ENCODE results near the gene KIAA0513.

KIAA0513 gene

GRCh38 chr16:85027349-85027957 is at the start of gene KIAA0513:
KIAA0513 (plus strand) TSS chr16:85027795; CDS start chr16:85067072, 39,277 bp downstream.
- peak; percentile 97 for DNase-seq

DNA sequence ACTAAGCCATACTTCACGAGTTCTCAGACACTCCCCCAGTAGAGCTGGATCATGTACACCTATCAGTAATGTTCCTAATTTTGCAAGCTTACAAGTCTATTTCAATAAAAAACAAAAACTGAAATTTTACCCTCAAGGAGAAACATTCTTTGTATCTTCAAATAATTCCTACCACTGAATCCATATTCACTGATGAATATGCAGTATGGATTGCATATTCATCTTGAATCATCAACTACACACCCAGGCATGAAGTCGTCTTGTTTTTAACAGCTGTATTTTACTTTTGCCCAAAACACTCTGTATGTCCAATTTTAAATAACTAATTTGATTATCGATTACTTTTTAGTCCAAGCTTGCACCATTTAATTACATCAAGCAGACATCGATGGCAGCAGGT is 48.1 kb upstream of the KIAA0513 start:
- DNase-seq, result no peak

GRCh38 chr16:84982434-84982833 is 45.2 kb upstream of the KIAA0513 start:
- DNase-seq, result peak; percentile 28

DNA sequence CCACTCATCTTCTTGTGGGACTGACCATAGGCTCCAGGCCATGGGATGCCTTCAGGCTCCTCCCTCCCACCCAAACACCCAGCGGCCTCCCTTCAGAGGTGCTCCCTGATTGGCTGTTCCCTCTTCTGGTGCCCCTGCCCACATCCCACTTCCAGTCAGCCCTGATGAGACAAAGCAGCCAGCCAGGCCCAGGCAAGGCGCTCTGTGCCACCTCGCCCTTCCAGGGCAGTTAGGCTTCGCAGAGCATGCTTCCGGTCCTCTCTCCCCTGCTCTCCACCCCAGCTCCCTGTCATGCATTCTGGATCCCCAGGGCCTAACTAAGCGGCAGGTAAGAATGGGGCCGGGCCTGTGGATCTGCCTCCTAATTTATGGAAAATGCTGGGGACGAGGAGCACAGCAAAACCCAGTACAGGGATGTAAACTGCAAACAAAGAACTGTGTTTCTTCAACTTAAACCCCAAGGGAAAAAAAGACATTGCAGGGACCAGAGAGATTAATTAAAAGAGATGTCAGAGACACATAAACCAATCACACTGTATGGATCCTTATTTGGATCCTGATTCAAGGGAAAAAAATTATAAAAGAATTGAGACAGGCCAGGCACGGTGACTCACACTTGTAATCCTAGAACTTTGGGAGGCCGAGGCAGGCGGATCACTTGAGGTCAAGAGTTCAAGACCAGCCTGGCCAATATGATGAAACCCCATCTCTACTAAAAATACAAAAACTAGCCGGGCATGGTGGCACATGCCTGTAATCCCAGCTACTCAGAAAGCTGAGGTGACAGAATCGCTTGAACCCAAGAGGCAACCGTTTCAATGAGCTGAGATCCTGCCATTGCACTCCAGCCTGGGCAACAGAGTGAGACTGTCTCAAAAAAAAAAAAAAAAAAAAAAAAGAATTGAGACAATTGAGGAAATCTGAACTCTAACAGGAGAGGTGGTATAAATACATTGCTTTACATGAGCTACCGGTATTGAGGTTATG is 42.2 kb upstream of the KIAA0513 start:
- DNase-seq, result no peak

DNA sequence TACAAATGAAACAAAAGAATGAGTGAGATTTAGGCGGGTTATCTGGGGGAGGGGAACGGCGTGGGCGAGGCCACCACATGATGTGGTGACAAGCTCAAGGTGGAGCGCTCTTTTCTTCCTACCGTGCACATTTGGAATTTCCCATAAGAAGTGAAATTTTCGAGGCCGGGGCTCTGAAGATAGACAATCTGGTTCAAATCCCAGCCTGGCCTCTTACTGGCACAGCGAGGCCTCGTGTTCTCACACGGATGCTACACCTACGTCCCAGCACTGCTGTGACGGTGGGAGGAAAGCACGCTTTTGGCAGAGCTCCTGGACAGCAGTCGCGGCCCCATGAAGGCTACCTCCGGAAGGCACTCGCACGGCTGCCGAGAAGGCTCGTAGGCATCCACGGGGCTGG is 41.5 kb upstream of the KIAA0513 start:
- no peak for DNase-seq

DNA sequence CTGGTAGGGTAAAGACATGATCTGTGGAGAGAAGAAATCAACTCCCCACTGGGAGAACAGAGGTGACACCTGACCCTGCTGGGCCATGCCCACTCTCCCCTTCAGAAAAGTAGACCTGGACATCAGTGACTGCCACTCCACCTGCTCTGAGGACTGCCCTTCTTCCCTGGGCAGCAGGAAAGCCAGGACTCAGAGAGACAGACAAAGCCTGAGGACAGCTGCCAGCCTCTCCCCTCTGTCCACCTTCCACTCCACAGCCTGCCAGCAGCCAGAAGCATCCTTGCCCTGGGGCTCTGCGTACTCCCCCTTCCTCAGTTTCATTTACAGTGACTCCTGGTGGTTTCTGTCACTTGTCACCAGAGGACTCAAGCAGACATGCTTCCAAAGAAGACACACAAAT is 40.7 kb upstream of the KIAA0513 start:
- DNase-seq, result no peak

- no peak for DNase-seq
Observed at GRCh38 chr16:84988328-84989080, 39.1 kb upstream of the KIAA0513 start.

GRCh38 chr16:84989749-84990620 is 37.6 kb upstream of the KIAA0513 start:
- DNase-seq, result no peak

DNA sequence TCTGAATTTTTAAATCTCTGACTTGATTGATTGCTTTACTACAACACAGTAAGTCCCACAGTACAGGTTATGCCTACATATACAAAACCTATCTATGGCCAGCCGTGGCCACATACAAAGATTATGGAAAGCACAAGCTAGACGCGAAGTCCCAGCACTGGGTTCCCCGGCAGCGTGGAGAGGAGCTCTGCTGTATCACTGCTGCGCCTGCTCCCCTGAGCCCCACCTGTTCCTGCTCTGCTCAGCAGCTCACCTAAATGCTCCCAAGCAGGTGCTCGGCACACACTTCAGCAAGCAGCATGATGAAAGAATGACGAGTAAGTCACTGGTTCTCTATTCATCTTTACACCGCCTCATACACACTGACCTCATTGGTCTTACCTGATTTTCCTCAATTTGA is 36.8 kb upstream of the KIAA0513 start:
- no peak for DNase-seq

GRCh38 chr16:84992717-84993075 is 34.9 kb upstream of the KIAA0513 start:
- no peak for DNase-seq

GRCh38 chr16:84993926-84994325 is 33.7 kb upstream of the KIAA0513 start:
- no peak for DNase-seq

- DNase-seq, result peak; percentile 31
Observed at GRCh38 chr16:84995663-84996062, 31.9 kb upstream of the KIAA0513 start.

GRCh38 chr16:84996365-84996764 is 31.2 kb upstream of the KIAA0513 start:
- no peak for DNase-seq

- DNase-seq, result no peak
Observed at GRCh38 chr16:84999200-84999599, 28.4 kb upstream of the KIAA0513 start.

- DNase-seq, result no peak
Observed at GRCh38 chr16:84999857-85000480, 27.6 kb upstream of the KIAA0513 start.

DNA sequence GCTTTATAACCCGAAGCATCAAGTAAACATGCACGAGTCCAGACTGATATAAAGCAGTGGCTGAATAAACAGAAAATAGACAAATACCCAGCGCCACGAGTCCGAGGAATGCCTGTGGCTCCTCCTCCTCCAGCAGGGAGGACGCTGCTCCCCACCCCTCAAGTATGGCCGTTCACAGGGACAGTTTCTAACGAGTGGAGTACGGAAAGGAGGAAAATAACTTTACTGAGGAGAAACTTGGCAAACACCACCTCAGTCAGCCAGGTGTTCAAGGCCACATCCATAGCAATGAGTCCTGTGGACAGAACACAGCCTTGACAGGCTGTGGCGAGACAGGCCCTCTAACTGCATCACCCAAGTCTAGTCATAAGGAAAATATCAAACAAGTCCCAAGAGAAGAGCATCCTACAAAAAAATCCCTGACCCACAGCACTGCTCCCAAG is 25.5 kb upstream of the KIAA0513 start:
- no peak for DNase-seq

DNA sequence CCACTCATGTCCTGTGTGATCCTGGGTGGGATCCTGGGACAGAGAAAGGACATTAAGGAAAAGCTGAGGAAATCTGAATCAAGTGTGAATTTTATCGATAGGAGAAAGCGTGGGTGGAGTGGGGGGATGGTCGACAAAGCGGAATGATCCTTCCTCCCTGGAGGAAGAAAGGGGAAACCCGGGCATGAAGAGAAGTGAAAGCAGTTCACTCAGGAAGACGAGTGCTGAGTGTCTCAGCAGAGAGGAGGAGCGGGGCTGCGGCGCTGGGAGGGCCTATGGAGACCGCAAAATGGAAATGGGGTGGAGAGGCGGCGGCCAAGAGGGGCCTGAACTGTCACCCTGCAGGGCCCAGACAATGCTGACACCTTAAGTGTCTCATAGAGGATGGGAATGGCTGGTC is 25.0 kb upstream of the KIAA0513 start:
- no peak for DNase-seq

DNA sequence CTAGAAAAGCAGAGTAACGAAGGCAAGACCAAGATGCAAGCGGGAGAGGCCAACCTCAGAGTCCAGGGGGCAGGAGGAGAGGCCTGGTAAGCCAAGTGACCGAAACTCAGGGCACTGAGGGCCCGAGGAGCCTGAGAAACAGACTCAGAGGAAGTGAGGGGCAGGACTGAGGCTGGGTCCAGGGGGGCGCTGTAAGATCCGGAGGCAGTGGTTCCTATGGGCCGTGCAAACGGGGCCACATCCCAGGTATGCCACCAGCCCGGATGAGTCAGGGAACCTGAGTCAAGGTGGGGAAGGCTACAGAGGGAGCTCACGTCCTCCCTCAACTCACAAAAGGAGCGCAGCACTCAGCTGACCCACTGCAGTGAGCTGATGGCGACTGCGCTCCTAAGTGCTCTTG is 24.5 kb upstream of the KIAA0513 start:
- no peak for DNase-seq

DNA sequence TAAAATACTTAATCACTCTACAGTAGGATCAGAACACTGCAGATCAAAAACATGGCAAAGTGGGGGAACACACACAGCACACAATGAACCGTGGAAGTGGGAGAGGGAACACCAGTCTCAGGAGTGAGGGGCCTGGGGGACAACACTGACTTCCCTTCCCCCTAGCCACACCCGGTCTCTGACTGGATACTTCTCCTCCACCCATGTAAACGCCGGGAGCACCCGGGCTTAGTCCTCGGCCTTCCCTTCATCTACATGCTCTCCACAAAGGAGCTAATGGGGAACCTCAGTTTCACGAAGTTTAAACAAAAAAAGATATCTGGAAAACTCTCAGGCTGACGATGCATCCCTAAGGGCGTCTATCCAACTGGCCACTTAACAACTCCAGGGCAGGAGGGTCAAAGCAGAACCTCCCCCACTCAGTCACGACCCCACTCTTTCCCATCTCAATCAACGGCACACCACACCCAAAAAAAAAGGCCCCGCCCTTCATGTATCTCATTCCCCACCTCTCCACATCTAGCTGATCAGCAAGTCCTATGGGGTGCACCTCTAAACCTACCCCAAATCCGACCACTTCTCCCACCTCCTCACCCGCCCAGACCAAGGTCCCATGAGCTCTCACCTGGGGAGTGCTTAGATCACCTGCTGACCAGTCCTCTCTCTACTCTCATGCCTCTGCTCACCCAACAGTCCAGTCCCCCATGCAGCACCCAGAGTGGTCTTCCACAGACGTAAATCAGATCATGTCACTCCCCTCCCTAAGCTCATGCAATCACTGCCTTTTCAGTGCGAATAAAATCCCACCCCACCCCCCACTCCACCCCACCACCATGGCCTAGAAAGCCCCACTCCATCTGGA is 23.6 kb upstream of the KIAA0513 start:
- DNase-seq, result no peak

DNA sequence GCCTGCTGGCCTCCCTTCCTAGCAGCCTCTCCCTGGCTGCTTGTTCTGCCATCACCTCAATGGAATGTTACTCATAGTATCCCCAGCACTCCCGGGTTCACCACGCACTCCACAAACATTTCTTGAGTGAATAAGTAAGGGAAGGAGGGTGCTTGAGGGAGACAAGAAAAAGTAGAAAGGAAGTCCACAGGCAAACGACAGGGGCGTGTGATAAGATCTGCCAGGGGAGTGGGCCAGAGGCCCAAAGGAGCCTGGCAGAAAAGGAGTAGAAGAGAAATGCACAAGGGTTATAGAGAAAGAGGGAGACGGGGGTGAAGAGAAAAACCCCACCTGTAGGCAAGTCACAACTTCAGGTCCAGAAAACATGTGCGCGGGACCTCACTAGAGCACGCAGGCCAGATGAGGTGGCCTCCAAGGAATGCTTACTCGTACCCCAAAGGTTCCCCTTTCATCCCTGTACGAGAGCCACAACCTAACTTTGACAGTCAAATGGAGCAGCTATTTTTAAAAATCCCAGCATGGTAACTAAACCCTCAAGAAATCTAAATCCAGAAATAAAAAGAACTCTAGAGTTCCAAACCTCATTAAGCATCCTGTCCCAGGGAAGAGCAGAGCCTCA is 22.9 kb upstream of the KIAA0513 start:
- no peak for DNase-seq

All from CD4-positive, alpha-beta T cell treated with Interleukin-6 for 4 hours (primary cell).